Activated CD8-positive, alpha-beta memory T cell treated with anti-CD3 and anti-CD28 coated beads, Interleukin-2, amount 50 U/mL, for 24 hours (primary cell): ENCODE results near the gene KLHL29.

Experiments used
- DNase-seq: peaks from one replicate; pipeline ENCODE4 v3.0.0-alpha.2; 2020; ENCODE audit errors: extremely low read depth

Gene KLHL29

GRCh38 chr2:23695890-23696751 lies 311.1 kb downstream of the KLHL29 start:
- DNase-seq = no peak

- no peak for DNase-seq
These were observed 311.7 kb downstream of the KLHL29 start for GRCh38 chr2:23696752-23697045.

GRCh38 chr2:23697256-23698075 lies 312.5 kb downstream of the KLHL29 start:
- DNase-seq = no peak

- no peak for DNase-seq
These were observed 313.2 kb downstream of the KLHL29 start for GRCh38 chr2:23698116-23698693.

GRCh38 chr2:23698721-23699579 lies 314.0 kb downstream of the KLHL29 start:
- DNase-seq = no peak

GRCh38 chr2:23699580-23699925 lies 314.6 kb downstream of the KLHL29 start:
- DNase-seq = no peak

- DNase-seq = no peak
These were observed 315.6 kb downstream of the KLHL29 start for GRCh38 chr2:23700627-23701026.

GRCh38 chr2:23703037-23703582 lies 318.1 kb downstream of the KLHL29 start:
- DNase-seq = no peak

- DNase-seq = no peak
These were observed 318.8 kb downstream of the KLHL29 start for GRCh38 chr2:23703583-23704385.

GRCh38 chr2:23705771-23706612 lies 321.0 kb downstream of the KLHL29 start:
- DNase-seq = no peak

- no peak for DNase-seq
These were observed 321.7 kb downstream of the KLHL29 start for GRCh38 chr2:23706613-23707078.

GRCh38 chr2:23707096-23707495 lies 322.1 kb downstream of the KLHL29 start:
- no peak for DNase-seq

GRCh38 chr2:23708771-23709170 lies 323.8 kb downstream of the KLHL29 start:
- DNase-seq = no peak

GRCh38 chr2:23709311-23709710 lies 324.3 kb downstream of the KLHL29 start:
- DNase-seq = no peak

GRCh38 chr2:23711979-23712755 lies 327.2 kb downstream of the KLHL29 start:
- DNase-seq = no peak

GRCh38 chr2:23712756-23713151 lies 327.8 kb downstream of the KLHL29 start:
- DNase-seq = no peak

GRCh38 chr2:23713351-23713750 lies 328.4 kb downstream of the KLHL29 start:
- no peak for DNase-seq

- DNase-seq = no peak
These were observed 334.1 kb downstream of the KLHL29 start for GRCh38 chr2:23718931-23719700.
